NT2/D1 (cell line): ENCODE data around the gene RELB.
"Not testable (repeated sequence)": the region's sequence is repeated elsewhere in the genome, so short reads cannot be mapped to it uniquely, and the experiment has no call there.

Source experiments
- DNase-seq: peaks from one replicate; pipeline ENCODE4 v3.0.0-alpha.2; 2011; ENCODE audit warnings: low read depth, low spot score
- H3K27me3 ChIP-seq: 2 replicates; pipeline ENCODE4 v1.6.0; 2011; ENCODE audit warnings: mild to moderate bottlenecking; ENCODE audit not compliant: insufficient read length, insufficient read depth
- H3K36me3 ChIP-seq: 2 replicates; pipeline ENCODE4 v1.6.1; 2011; ENCODE audit warnings: mild to moderate bottlenecking, low read length, mixed read lengths; ENCODE audit not compliant: insufficient read depth, insufficient read length
- H3K4me1 ChIP-seq: 2 replicates; pipeline ENCODE4 v1.5.1; 2011; ENCODE audit not compliant: insufficient read depth, insufficient read length
- H3K4me3 ChIP-seq: 2 replicates; pipeline ENCODE4 v1.5.1; 2011; ENCODE audit warnings: low read depth; ENCODE audit not compliant: insufficient read length
- H3K9ac ChIP-seq: 2 replicates; pipeline ENCODE4 v1.6.0; 2011; ENCODE audit warnings: low read depth; ENCODE audit not compliant: insufficient read length
- H3K9me3 ChIP-seq: 2 replicates; pipeline ENCODE4 v1.5.1; 2011; ENCODE audit warnings: mild to moderate bottlenecking, low read length; ENCODE audit not compliant: insufficient read depth
- SUZ12 ChIP-seq: IDR thresholded peaks from 2 replicates; pipeline ENCODE4 v1.6.1; 2011; ENCODE audit not compliant: insufficient read length, insufficient read depth; ENCODE audit errors: extremely low read depth
- YY1 ChIP-seq: IDR thresholded peaks from 2 replicates; pipeline ENCODE4 v1.6.1; 2011; ENCODE audit not compliant: insufficient read length, insufficient read depth
- ZNF274 ChIP-seq: IDR thresholded peaks from 2 replicates; pipeline ENCODE4 v1.6.1; 2011; ENCODE audit warnings: mild to moderate bottlenecking, low read depth, low read length

Gene RELB

GRCh38 chr19:44993926-44994537, 7.2 kb upstream of the RELB start:
- Histone ChIP-seq H3K36me3 (peaks cover 40% of the 10 kb centered on the region), H3K4me1 (no peaks in the 10 kb centered on the region), H3K9me3 (no peaks in the 10 kb centered on the region), H3K27me3 (no peaks in the 10 kb centered on the region), H3K4me3 (no peak overlapping the region), H3K9ac (no peak overlapping the region)
- no peak for TF ChIP-seq ZNF274
- TF ChIP-seq YY1: no peak
- TF ChIP-seq SUZ12: no peak
- no peak for DNase-seq

- Histone ChIP-seq H3K9ac (no peak overlapping the region), H3K4me3 (no peak overlapping the region), H3K36me3 (peaks cover 9% of the 10 kb centered on the region), H3K4me1 (no peaks in the 10 kb centered on the region), H3K27me3 (no peaks in the 10 kb centered on the region), H3K9me3 (no peaks in the 10 kb centered on the region)
- no peak for DNase-seq
- TF ChIP-seq YY1 (no peak), SUZ12 (no peak), ZNF274 (no peak)
Observed at GRCh38 chr19:44998025-44998424, 3.2 kb upstream of the RELB start.

- not testable (repeated sequence) for H3K4me3 ChIP-seq, H3K9ac ChIP-seq, DNase-seq, H3K4me1 ChIP-seq, H3K9me3 ChIP-seq, H3K36me3 ChIP-seq, H3K27me3 ChIP-seq
Observed at GRCh38 chr19:44999131-44999925, 1.9 kb upstream of the RELB start.

- not testable (repeated sequence) for H3K9ac ChIP-seq, H3K4me3 ChIP-seq, DNase-seq, H3K27me3 ChIP-seq, H3K9me3 ChIP-seq, H3K4me1 ChIP-seq
- H3K36me3 ChIP-seq: peaks cover 14% of the 10 kb centered on the region
Observed at GRCh38 chr19:45000665-45001064, 599 bp upstream of the RELB start.

GRCh38 chr19:45003485-45003884, 2.2 kb downstream of the RELB start:
- Histone ChIP-seq H3K4me1 (peaks cover 2% of the 10 kb centered on the region), H3K9ac (no peak overlapping the region), H3K9me3 (no peaks in the 10 kb centered on the region), H3K4me3 (no peak overlapping the region), H3K27me3 (no peaks in the 10 kb centered on the region), H3K36me3 (peaks cover 32% of the 10 kb centered on the region)
- DNase-seq: no peak
- no peak for TF ChIP-seq YY1
- TF ChIP-seq ZNF274: no peak
- TF ChIP-seq SUZ12: no peak

- no peak for TF ChIP-seq SUZ12
- no peak for DNase-seq
- H3K4me3 ChIP-seq: no peak overlapping the region
- H3K9me3 ChIP-seq: no peaks in the 10 kb centered on the region
- no peaks in the 10 kb centered on the region for H3K27me3 ChIP-seq
- H3K9ac ChIP-seq: no peak overlapping the region
- peaks cover 2% of the 10 kb centered on the region for H3K4me1 ChIP-seq
- peaks cover 34% of the 10 kb centered on the region for H3K36me3 ChIP-seq
Observed at GRCh38 chr19:45005787-45006186, 4.5 kb downstream of the RELB start.

GRCh38 chr19:45008552-45008951, 7.3 kb downstream of the RELB start:
- Histone ChIP-seq H3K27me3 (no peaks in the 10 kb centered on the region), H3K36me3 (peaks cover 27% of the 10 kb centered on the region), H3K4me3 (no peak overlapping the region), H3K4me1 (peaks cover 2% of the 10 kb centered on the region), H3K9me3 (no peaks in the 10 kb centered on the region), H3K9ac (no peak overlapping the region)
- TF ChIP-seq SUZ12 (no peak), YY1 (no peak), ZNF274 (no peak)
- DNase-seq: no peak
